ENCODE measurements around the gene INAFM2. TPM values are rescaled to one million over a fixed set of nuclear protein-coding genes. Genes with fewer than 3 reads are reported as not detected.

INAFM2 gene
- total and polyA plus RNA-seq, 9 of the 15 experiments (the other 6 are each of a cell fraction or from before 2014, with no cell fraction given): 11.8 to 43.1 (median 27.2) TPM

DNA sequence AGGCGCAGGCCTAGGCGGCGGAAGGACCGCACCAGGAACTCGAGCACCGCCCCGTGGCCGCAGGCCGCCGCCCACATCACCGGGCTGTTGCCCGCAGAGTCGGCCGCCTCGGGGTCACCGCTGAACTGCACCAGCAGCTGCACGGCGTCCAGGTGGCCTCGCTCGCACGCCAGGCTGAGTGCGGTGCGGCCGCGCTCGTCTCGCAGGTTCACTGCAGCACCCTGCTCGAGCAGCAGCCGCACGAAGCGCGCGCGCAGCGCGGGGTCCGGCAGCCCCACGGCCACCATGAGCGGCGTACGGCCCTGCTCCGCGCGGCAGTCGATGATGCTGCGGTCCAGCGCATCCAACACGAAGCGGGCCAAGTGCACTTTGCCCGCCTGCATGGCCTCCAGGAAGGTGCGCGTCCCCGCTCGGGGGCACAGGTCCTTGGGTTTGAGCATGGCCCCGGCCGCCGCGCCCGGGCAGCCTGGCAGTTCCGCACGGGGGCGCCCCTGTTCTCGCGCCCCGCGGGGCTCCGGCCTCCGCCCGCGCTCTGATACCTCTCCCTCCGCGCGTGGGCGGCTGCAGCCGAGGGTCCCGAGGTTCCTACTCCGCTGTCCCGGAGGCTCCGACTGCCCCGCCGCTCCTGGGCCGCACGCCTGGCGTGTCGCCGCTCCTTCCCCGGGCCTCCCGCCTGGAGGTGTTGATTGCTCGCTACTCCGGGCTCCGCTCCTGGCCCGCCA, 41.2 kb upstream of the INAFM2 start (continued):
- TF ChIP-seq, protein P1, sequence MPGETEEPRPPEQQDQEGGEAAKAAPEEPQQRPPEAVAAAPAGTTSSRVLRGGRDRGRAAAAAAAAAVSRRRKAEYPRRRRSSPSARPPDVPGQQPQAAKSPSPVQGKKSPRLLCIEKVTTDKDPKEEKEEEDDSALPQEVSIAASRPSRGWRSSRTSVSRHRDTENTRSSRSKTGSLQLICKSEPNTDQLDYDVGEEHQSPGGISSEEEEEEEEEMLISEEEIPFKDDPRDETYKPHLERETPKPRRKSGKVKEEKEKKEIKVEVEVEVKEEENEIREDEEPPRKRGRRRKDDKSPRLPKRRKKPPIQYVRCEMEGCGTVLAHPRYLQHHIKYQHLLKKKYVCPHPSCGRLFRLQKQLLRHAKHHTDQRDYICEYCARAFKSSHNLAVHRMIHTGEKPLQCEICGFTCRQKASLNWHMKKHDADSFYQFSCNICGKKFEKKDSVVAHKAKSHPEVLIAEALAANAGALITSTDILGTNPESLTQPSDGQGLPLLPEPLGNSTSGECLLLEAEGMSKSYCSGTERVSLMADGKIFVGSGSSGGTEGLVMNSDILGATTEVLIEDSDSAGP (CRISPR knock-in tag; IDR thresholded peaks at IDR 0.05): no peak
- peak; percentile 49; the same call in 1 of the 2 replicates for TF ChIP-seq ZNF143 (CRISPR knock-in tag; IDR thresholded peaks at IDR 0.05)
- TF ChIP-seq CBFA2T3 (IDR thresholded peaks at IDR 0.05): no peak
- no peak for TF ChIP-seq MCM2 (IDR thresholded peaks at IDR 0.05; ENCODE audit: low read depth)
- TF ChIP-seq CCAR2 (IDR thresholded peaks at IDR 0.05; ENCODE audit: low read depth, low read length): no peak
- TF ChIP-seq MTF1 (CRISPR knock-in tag; IDR thresholded peaks at IDR 0.05; ENCODE audit: borderline replicate concordance): no peak
- no peak for TF ChIP-seq SRF (CRISPR knock-in tag; IDR thresholded peaks at IDR 0.05)
- TF ChIP-seq PRPF4 (IDR thresholded peaks at IDR 0.05; ENCODE audit: insufficient read depth, low read depth, low read length, poor library complexity, severe bottlenecking): no peak
- TF ChIP-seq, protein P2, sequence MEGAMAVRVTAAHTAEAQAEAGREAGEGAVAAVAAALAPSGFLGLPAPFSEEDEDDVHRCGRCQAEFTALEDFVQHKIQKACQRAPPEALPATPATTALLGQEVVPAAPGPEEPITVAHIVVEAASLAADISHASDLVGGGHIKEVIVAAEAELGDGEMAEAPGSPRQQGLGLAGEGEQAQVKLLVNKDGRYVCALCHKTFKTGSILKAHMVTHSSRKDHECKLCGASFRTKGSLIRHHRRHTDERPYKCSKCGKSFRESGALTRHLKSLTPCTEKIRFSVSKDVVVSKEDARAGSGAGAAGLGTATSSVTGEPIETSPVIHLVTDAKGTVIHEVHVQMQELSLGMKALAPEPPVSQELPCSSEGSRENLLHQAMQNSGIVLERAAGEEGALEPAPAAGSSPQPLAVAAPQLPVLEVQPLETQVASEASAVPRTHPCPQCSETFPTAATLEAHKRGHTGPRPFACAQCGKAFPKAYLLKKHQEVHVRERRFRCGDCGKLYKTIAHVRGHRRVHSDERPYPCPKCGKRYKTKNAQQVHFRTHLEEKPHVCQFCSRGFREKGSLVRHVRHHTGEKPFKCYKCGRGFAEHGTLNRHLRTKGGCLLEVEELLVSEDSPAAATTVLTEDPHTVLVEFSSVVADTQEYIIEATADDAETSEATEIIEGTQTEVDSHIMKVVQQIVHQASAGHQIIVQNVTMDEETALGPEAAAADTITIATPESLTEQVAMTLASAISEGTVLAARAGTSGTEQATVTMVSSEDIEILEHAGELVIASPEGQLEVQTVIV (CRISPR knock-in tag; IDR thresholded peaks at IDR 0.05; ENCODE audit: borderline replicate concordance): no peak
- no peak for TF ChIP-seq SP2 (IDR thresholded peaks at IDR 0.05; ENCODE audit: extremely low read depth, low read depth, low read length, poor library complexity, severe bottlenecking)
- no peak for TF ChIP-seq ZNF586 (CRISPR knock-in tag; conservative IDR thresholded peaks at IDR 0.05)
- TF ChIP-seq, protein P3, sequence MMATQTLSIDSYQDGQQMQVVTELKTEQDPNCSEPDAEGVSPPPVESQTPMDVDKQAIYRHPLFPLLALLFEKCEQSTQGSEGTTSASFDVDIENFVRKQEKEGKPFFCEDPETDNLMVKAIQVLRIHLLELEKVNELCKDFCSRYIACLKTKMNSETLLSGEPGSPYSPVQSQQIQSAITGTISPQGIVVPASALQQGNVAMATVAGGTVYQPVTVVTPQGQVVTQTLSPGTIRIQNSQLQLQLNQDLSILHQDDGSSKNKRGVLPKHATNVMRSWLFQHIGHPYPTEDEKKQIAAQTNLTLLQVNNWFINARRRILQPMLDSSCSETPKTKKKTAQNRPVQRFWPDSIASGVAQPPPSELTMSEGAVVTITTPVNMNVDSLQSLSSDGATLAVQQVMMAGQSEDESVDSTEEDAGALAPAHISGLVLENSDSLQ (IDR thresholded peaks at IDR 0.05): no peak
- peak in 1 of 2 experiments; percentile 65; a peak in 1 of 4 replicates for TF ChIP-seq FOXA3 (CRISPR knock-in tag; conservative IDR thresholded peaks at IDR 0.05 in 1 of 2, IDR thresholded peaks at IDR 0.05 in 1 of 2)
- TF ChIP-seq, protein P4, sequence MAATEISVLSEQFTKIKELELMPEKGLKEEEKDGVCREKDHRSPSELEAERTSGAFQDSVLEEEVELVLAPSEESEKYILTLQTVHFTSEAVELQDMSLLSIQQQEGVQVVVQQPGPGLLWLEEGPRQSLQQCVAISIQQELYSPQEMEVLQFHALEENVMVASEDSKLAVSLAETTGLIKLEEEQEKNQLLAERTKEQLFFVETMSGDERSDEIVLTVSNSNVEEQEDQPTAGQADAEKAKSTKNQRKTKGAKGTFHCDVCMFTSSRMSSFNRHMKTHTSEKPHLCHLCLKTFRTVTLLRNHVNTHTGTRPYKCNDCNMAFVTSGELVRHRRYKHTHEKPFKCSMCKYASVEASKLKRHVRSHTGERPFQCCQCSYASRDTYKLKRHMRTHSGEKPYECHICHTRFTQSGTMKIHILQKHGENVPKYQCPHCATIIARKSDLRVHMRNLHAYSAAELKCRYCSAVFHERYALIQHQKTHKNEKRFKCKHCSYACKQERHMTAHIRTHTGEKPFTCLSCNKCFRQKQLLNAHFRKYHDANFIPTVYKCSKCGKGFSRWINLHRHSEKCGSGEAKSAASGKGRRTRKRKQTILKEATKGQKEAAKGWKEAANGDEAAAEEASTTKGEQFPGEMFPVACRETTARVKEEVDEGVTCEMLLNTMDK (IDR thresholded peaks at IDR 0.05; ENCODE audit: borderline replicate concordance, insufficient read depth, low read depth, low read length, poor library complexity, severe bottlenecking): peak; percentile 94
- TF ChIP-seq ZNF184 (CRISPR knock-in tag; IDR thresholded peaks at IDR 0.05): no peak
- no peak for TF ChIP-seq TRIM24 (IDR thresholded peaks at IDR 0.05)
- TF ChIP-seq, protein P5, sequence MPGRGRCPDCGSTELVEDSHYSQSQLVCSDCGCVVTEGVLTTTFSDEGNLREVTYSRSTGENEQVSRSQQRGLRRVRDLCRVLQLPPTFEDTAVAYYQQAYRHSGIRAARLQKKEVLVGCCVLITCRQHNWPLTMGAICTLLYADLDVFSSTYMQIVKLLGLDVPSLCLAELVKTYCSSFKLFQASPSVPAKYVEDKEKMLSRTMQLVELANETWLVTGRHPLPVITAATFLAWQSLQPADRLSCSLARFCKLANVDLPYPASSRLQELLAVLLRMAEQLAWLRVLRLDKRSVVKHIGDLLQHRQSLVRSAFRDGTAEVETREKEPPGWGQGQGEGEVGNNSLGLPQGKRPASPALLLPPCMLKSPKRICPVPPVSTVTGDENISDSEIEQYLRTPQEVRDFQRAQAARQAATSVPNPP (IDR thresholded peaks at IDR 0.05; ENCODE audit: borderline replicate concordance, insufficient read depth, insufficient read length): no peak
- no peak for TF ChIP-seq FOXJ2 (tag; IDR thresholded peaks at IDR 0.05)
- no peak for TF ChIP-seq SETDB1 (IDR thresholded peaks at IDR 0.05; ENCODE audit: low read length)

Measured in K562 (cell line).